Measurements from ENCODE around the gene DOCK6. TPM values are rescaled to one million over a fixed set of nuclear protein-coding genes. Genes with fewer than 3 reads are reported as not detected.

DOCK6 gene
- total and polyA plus RNA-seq, 2 of the 13 experiments (the other 11 are each of a cell fraction or from before 2014, with no cell fraction given) = 5.4 to 38.1 TPM

DNA sequence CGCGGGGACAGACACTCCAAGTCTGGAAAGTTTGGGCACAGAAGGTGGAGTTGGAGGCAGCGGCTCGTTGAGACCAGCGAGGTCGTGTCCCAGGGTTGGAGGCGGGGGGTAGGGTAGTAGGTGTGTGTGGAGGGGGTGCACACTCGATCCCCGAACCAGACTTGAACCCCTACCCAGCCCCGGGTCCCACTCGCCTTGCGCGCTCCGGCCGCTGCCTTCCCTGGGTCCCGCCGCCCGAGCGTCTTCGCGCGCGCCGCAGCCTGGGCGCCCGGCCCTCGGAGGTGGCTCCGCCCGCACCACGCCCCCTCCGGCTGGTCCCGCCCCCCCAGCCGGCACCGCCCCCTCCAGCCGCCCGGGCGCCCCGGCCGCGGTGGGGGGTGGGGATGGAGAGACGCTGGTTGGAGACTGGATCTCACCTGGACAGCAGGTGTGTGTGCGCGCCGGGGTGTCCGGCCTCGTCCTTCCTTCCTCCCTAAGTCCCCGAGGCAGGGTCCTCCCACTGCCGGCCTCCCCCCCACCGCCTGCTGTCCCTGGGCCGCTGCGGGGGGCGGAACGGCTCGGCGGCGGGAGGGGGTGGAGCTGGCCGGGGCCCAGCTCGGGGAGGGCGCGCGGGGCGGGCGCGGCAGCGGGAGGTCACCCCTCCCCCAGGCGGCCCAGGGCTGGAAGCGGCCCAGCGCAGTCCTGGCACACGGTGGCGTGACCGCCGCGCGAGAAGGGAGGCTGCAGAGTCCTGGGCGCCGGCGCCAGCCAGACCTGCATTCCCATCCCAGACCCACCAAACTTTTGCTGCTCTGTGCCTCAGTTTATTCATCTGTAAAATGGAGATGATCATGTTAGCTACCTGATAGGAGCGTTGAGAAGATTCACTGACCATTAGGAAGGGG is 64.8 kb downstream of the DOCK6 start, which contains the start of gene KANK2 (continued):
- TF ChIP-seq, protein P1, sequence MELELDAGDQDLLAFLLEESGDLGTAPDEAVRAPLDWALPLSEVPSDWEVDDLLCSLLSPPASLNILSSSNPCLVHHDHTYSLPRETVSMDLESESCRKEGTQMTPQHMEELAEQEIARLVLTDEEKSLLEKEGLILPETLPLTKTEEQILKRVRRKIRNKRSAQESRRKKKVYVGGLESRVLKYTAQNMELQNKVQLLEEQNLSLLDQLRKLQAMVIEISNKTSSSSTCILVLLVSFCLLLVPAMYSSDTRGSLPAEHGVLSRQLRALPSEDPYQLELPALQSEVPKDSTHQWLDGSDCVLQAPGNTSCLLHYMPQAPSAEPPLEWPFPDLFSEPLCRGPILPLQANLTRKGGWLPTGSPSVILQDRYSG (CRISPR knock-in tag; IDR thresholded peaks at IDR 0.05) = no peak
- TF ChIP-seq, protein P2, sequence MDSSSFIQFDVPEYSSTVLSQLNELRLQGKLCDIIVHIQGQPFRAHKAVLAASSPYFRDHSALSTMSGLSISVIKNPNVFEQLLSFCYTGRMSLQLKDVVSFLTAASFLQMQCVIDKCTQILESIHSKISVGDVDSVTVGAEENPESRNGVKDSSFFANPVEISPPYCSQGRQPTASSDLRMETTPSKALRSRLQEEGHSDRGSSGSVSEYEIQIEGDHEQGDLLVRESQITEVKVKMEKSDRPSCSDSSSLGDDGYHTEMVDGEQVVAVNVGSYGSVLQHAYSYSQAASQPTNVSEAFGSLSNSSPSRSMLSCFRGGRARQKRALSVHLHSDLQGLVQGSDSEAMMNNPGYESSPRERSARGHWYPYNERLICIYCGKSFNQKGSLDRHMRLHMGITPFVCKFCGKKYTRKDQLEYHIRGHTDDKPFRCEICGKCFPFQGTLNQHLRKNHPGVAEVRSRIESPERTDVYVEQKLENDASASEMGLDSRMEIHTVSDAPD (CRISPR knock-in tag; IDR thresholded peaks at IDR 0.05) = no peak
- TF ChIP-seq CCDC6 (CRISPR knock-in tag; IDR thresholded peaks at IDR 0.05) (peak; percentile 81), XRCC5 (optimal IDR thresholded peaks at IDR 0.05; ENCODE audit: low read length) (peak; percentile 50), MAZ (IDR thresholded peaks at IDR 0.05; ENCODE audit: borderline replicate concordance, low read depth, low read length) (peak; percentile 55; the same call in 1 of the 2 replicates), MAZ (CRISPR knock-in tag; IDR thresholded peaks at IDR 0.05; ENCODE audit: low read depth) (peak; percentile 78), NFE2 (CRISPR knock-in tag; IDR thresholded peaks at IDR 0.05) (no peak), SP2 (CRISPR knock-in tag; IDR thresholded peaks at IDR 0.05) (0 out of 2 replicates have a peak, but pooled peaks have one; percentile 26), ZNF12 (CRISPR knock-in tag; IDR thresholded peaks at IDR 0.05) (no peak), ZNF570 (CRISPR knock-in tag; IDR thresholded peaks at IDR 0.05; ENCODE audit: borderline replicate concordance) (no peak), ZBTB21 (CRISPR knock-in tag; IDR thresholded peaks at IDR 0.05) (no peak), ZSCAN25 (CRISPR knock-in tag; IDR thresholded peaks at IDR 0.05) (no peak), RFX3 (CRISPR knock-in tag; IDR thresholded peaks at IDR 0.05) (no peak), SRSF4 (IDR thresholded peaks at IDR 0.05; ENCODE audit: low read depth, low read length, poor library complexity, severe bottlenecking) (no peak), LCORL (IDR thresholded peaks at IDR 0.05) (no peak), LCORL (CRISPR knock-in tag; IDR thresholded peaks at IDR 0.05) (0 out of 2 replicates have a peak, but pooled peaks have one; percentile 23), ZNF3 (CRISPR knock-in tag; IDR thresholded peaks at IDR 0.05) (no peak), KLF16 (CRISPR knock-in tag; IDR thresholded peaks at IDR 0.05) (0 out of 4 replicates have a peak, but pooled peaks of 1 of the 2 experiments have one; percentile 25), ZNF460 (CRISPR knock-in tag; IDR thresholded peaks at IDR 0.05; ENCODE audit: borderline replicate concordance) (no peak), PHF21A (CRISPR knock-in tag; IDR thresholded peaks at IDR 0.05) (no peak; the same call in 1 of the 2 replicates), SOX6 (IDR thresholded peaks at IDR 0.05) (no peak), SOX6 (CRISPR knock-in tag; IDR thresholded peaks at IDR 0.05) (no peak)
- TF ChIP-seq, protein P3, sequence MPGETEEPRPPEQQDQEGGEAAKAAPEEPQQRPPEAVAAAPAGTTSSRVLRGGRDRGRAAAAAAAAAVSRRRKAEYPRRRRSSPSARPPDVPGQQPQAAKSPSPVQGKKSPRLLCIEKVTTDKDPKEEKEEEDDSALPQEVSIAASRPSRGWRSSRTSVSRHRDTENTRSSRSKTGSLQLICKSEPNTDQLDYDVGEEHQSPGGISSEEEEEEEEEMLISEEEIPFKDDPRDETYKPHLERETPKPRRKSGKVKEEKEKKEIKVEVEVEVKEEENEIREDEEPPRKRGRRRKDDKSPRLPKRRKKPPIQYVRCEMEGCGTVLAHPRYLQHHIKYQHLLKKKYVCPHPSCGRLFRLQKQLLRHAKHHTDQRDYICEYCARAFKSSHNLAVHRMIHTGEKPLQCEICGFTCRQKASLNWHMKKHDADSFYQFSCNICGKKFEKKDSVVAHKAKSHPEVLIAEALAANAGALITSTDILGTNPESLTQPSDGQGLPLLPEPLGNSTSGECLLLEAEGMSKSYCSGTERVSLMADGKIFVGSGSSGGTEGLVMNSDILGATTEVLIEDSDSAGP (CRISPR knock-in tag; IDR thresholded peaks at IDR 0.05; ENCODE audit: borderline replicate concordance) = no peak; the same call in 1 of the 2 replicates
- TF ChIP-seq, protein P4, sequence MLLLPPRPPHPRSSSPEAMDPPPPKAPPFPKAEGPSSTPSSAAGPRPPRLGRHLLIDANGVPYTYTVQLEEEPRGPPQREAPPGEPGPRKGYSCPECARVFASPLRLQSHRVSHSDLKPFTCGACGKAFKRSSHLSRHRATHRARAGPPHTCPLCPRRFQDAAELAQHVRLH (CRISPR knock-in tag; IDR thresholded peaks at IDR 0.05; ENCODE audit: borderline replicate concordance, low read depth) = peak; percentile 40; the same call in 1 of the 2 replicates
- TF ChIP-seq, protein P5, sequence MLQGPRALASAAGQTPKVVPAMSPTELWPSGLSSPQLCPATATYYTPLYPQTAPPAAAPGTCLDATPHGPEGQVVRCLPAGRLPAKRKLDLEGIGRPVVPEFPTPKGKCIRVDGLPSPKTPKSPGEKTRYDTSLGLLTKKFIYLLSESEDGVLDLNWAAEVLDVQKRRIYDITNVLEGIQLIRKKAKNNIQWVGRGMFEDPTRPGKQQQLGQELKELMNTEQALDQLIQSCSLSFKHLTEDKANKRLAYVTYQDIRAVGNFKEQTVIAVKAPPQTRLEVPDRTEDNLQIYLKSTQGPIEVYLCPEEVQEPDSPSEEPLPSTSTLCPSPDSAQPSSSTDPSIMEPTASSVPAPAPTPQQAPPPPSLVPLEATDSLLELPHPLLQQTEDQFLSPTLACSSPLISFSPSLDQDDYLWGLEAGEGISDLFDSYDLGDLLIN (CRISPR knock-in tag; IDR thresholded peaks at IDR 0.05; ENCODE audit: borderline replicate concordance) = no peak

Data from HepG2 (cell line).